Activated naive CD8-positive, alpha-beta T cell treated with anti-CD3 and anti-CD28 coated beads, Interleukin-2, amount 50 U/mL, for 24 hours (primary cell): Measurements from ENCODE around the gene PCLAF.
A peak's percentile ranks its signal among the peaks of the same experiment; 100 is the strongest.
"Not testable (repeated sequence)": the region's sequence is repeated elsewhere in the genome, so short reads cannot be mapped to it uniquely, and the experiment has no call there.

Source experiments
- ATAC-seq: fragments of 150-1000 bp; cut with Tn5 transposase; one replicate; pipeline ENCODE4 v1.10.0; 2021
- DNase-seq: peaks from one replicate; pipeline ENCODE4 v3.0.0; 2021
- H3K27ac Mint-ChIP-seq: one replicate; pipeline ENCODE4 v1.8.0; 2021; ENCODE audit warnings: mild to moderate bottlenecking, mixed read lengths
- H3K27me3 Mint-ChIP-seq: one replicate; pipeline ENCODE4 v1.8.0; 2021; ENCODE audit warnings: mixed read lengths
- H3K36me3 Mint-ChIP-seq: one replicate; pipeline ENCODE4 v1.8.0; 2021; ENCODE audit warnings: low read depth, mixed read lengths
- H3K4me1 Mint-ChIP-seq: one replicate; pipeline ENCODE4 v1.8.0; 2021; ENCODE audit warnings: mixed read lengths
- H3K4me3 Mint-ChIP-seq: one replicate; pipeline ENCODE4 v1.8.0; 2021; ENCODE audit warnings: mild to moderate bottlenecking, moderate library complexity, mixed read lengths
- H3K9me3 Mint-ChIP-seq: one replicate; pipeline ENCODE4 v1.8.0; 2021; ENCODE audit warnings: mixed read lengths

PCLAF gene, protein sequence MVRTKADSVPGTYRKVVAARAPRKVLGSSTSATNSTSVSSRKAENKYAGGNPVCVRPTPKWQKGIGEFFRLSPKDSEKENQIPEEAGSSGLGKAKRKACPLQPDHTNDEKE

DNA sequence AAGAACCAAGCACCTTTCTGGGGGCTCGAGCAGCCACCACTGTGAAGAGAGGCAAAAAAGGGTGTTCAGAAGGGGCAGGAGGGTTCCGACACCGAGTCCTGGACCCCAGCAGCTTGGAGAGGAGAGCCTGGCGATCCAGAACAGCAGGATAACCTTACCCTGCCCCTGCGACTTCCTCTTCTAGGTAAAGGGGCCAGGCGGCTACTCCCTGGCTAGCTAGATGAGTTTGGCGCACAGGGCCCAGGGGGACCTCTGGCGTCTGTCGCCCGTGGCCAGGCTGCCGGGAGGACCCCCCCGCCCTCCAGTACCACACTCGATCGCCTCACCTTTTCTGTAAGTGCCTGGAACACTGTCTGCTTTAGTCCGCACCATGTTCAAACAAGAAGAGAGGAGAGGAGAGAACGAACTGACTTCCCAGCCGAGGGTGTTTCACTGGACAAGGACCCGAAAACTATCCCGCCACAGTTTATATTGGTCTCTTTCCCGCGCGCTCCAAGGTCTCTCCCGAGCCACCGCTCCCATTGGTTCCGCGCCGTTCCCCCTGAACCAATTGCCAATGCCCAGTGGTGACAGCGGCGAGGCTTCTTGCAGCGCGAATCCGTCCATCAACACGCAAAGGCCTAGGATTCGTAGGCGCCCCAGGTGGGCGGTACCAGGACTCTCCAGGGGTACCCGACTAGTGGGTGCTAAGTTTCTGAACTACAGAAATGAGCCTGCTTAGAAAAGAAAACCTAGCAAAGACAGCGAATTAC, at the start of gene PCLAF:
Gene PCLAF (minus strand): TSS at position 442 of the 752 bp plus-strand sequence. CDS start 70 bp downstream, at position 372.
- H3K9me3 Mint-ChIP-seq: no peaks in the 10 kb centered on the region
- H3K27ac Mint-ChIP-seq: peak within 1 kb of the TSS; percentile 94
- no peaks in the 10 kb centered on the region for H3K27me3 Mint-ChIP-seq

DNA sequence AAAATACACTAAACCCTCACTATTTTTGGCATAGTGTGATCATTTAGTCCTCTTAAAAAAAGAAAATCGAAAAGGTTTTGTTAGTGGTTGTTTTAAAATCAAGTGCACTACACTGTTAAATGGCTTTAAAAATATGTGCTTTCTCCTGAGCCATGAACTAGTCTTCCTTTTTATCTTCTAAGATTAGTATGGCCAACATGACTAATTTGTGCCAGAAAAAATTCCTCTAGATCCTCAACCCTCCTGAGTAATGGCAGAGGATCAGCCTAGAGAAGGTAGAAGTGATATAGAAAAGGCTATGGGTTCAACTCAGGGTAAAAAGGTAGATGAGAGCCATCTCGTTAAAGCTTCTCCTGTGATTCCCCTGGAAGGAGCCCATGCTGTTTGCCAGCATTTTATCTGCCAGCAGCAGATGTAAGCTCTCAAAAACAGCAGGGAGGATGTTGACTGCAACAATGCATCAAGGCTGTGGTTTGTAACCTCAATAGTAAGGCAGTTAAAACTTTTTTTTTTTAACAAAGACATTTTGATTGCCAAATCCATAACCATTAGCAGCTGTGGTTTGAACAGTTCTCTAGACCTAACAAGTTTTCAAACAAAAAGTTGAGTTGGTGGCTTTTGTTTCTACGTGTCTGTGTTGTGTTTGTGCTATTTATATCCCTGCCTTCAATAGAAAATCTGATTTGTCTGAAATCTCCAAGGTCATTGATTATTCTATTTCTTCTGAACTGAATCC, 48.9 kb upstream of the PCLAF start:
- peaks cover 15% of the 10 kb centered on the region for H3K36me3 Mint-ChIP-seq
- no peaks in the 10 kb centered on the region for H3K27me3 Mint-ChIP-seq
- peak overlapping the region; percentile 93 for H3K27ac Mint-ChIP-seq
- peak; percentile 14 for DNase-seq
- no peaks in the 10 kb centered on the region for H3K9me3 Mint-ChIP-seq
- peaks cover 43% of the 10 kb centered on the region for H3K4me1 Mint-ChIP-seq
- H3K4me3 Mint-ChIP-seq: peak overlapping the region; percentile 59
- peak; percentile 42 for ATAC-seq

More for the DNA sequence above, at the start of gene PCLAF:
- Mint-ChIP-seq H3K4me1 (peaks cover 23% of the 10 kb centered on the region), H3K4me3 (peak within 1 kb of the TSS; percentile 96), H3K36me3 (peaks cover 23% of the 10 kb centered on the region)
- DNase-seq (peak; percentile 94), ATAC-seq (peak; percentile 100)

DNA sequence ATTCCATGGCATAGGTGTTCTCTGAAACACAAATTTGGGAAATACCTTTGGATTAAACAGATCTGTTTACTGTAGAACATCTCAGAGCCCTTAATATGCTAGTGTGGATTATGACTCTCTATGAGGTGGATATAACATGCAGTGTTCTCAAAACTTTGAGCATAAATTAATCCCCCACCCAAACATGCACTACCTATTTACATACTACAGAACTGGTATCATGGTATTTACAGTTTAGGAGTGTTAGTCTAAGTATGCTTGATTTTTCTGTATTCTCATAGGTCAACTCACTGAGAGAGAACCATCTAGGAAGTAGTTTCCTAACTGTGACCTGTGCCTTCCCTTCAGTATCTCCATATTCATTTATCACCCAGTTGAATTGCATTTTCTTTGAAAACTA, 48.2 kb upstream of the PCLAF start:
- Mint-ChIP-seq H3K36me3 (peaks cover 19% of the 10 kb centered on the region), H3K9me3 (no peaks in the 10 kb centered on the region), H3K4me1 (peaks cover 43% of the 10 kb centered on the region), H3K27me3 (no peaks in the 10 kb centered on the region), H3K4me3 (peak overlapping the region; percentile 59), H3K27ac (peak overlapping the region; percentile 93)
- peak; percentile 93 for ATAC-seq
- no peak for DNase-seq

DNA sequence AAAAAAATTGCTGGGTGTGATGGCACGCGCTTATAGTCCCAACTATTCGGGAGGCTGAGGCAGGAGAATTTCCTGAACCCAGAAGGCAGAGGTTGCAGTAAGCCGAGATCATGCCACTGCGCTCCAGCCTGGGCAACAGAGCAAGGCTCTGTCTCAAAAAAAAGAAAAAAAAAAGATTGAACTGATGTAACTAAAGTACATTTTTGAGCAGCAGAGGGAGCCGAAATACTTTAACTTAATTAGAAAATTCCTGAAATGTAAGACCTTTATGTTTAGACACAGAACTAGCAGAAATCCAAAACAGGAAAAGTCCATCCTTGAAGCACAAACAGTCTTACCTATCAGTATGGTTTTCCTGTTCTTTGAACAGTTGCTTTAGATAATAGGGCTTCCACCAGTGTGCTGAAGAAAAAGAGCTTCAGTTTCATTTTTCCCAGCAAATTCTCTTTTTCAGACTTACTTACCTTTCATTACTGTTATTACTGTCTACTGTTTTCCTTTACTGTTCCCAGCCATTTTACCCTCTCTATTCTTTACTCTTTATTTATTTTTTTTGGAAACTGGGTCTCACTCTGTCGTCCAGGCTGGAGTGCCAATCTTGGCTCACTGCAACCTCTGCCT, 45.7 kb upstream of the PCLAF start:
- Mint-ChIP-seq H3K27me3 (no peaks in the 10 kb centered on the region), H3K4me1 (peaks cover 43% of the 10 kb centered on the region), H3K27ac (peak overlapping the region; percentile 27), H3K9me3 (no peaks in the 10 kb centered on the region), H3K36me3 (peaks cover 26% of the 10 kb centered on the region), H3K4me3 (no peak overlapping the region)
- no peak for DNase-seq
- no peak for ATAC-seq

DNA sequence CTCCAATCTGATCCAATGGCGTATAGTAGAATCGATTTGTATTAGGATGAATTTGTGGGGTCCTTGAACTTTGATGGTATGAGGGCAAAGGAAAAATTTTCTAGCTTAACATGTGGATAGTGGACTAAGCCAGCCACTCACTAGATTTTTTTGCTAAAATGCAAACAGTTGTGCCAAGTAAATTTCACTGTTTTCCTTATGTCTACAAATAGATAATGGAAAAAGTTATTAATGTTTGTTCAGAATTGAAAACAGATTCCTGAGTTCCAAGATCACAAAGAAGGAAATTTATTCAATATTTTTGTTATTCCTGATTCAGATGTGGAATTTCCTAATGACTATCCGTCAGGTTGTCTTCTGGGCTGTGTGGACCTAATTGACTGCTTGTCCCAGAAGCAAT, 44.0 kb upstream of the PCLAF start:
- Mint-ChIP-seq H3K27ac (no peak overlapping the region), H3K4me1 (peaks cover 33% of the 10 kb centered on the region), H3K36me3 (peaks cover 23% of the 10 kb centered on the region), H3K4me3 (no peak overlapping the region), H3K9me3 (no peaks in the 10 kb centered on the region), H3K27me3 (no peaks in the 10 kb centered on the region)
- DNase-seq: no peak
- ATAC-seq: no peak

DNA sequence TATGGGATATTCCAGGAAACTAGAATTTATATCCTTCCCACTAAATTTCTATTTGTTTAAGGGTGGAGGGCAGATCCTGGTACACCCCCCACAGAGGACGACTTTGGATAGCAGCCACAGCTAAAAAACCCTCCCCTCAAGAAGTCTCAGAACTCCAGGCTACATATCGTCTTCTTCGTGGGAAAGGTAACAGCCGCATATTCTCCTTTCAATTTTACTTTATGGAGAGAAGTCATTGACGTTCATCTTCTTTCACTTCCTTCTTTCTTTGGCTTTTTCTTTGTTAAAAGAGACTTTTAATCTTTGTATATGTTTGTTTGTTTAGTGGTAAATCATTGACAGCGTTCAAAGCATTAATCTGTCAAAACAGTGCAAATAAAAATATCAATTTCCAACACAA, 42.7 kb upstream of the PCLAF start:
- H3K27me3 Mint-ChIP-seq: no peaks in the 10 kb centered on the region
- H3K4me3 Mint-ChIP-seq: no peak overlapping the region
- ATAC-seq (no peak), DNase-seq (no peak)
- peaks cover 23% of the 10 kb centered on the region for H3K36me3 Mint-ChIP-seq
- no peaks in the 10 kb centered on the region for H3K9me3 Mint-ChIP-seq
- H3K4me1 Mint-ChIP-seq: peaks cover 22% of the 10 kb centered on the region
- H3K27ac Mint-ChIP-seq: no peak overlapping the region

DNA sequence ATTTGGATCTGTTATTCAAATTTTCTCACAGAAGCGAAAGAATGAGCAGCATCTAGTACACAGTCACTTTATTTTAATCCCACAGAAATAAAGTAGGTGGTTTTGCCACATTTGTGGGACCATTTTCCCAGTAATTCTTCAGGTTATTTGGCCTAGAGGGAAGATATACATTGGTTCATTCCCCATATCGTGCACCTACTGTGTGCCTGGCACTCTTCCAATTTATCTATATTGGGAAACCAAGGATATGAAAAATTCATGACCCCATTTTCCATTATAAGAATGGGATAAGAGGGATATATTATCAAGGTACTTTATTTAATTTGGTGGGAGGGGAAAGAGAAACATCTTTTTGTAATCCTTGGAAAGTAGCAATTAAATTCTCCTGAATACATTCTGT, 41.5 kb upstream of the PCLAF start:
- Mint-ChIP-seq H3K36me3 (peaks cover 25% of the 10 kb centered on the region), H3K4me1 (peaks cover 12% of the 10 kb centered on the region), H3K27me3 (no peaks in the 10 kb centered on the region), H3K27ac (no peak overlapping the region), H3K4me3 (no peak overlapping the region), H3K9me3 (no peaks in the 10 kb centered on the region)
- no peak for DNase-seq
- ATAC-seq: no peak

DNA sequence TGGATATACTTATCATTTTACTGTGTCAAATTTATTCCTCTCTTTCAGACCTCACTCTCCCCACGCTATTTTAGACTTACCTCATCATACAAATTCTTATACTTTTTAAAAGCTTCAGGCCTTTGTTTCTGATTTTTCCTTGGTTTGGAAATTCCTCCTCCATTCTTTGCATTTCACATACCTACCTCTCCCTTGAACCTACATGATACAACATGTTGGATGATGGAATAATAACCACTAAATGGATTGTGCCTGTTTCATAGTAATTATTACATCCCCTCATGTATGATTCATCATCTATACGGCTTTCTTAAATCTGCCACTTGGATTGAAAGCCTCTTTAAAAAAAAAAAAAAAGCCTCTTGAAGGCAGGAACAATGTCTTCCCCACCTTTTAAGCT, 31.0 kb upstream of the PCLAF start:
- Mint-ChIP-seq H3K9me3 (no peaks in the 10 kb centered on the region), H3K36me3 (peaks cover 44% of the 10 kb centered on the region), H3K27me3 (no peaks in the 10 kb centered on the region), H3K4me1 (no peaks in the 10 kb centered on the region), H3K4me3 (no peak overlapping the region), H3K27ac (no peak overlapping the region)
- ATAC-seq: no peak
- no peak for DNase-seq

DNA sequence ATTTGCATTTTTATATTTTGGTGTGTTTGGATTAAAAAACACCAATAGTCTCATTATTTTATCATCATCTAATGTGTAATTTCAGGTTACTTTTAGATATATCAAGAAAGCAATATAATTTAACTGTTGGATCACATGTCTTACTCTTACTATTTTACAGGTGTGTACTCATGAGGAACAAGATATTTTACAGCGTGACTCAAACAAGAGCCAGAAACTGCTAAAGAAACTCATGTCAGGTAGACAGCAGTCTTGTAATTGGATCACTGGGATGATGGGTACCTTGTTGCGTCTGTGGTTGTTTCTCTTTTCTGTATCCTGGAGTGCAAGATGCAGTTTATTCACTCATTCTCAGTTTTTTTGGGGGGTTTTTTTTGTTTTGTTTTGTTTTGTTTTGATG, 19.3 kb upstream of the PCLAF start:
- no peak overlapping the region for H3K4me3 Mint-ChIP-seq
- no peaks in the 10 kb centered on the region for H3K9me3 Mint-ChIP-seq
- DNase-seq: no peak
- H3K27me3 Mint-ChIP-seq: no peaks in the 10 kb centered on the region
- no peak for ATAC-seq
- no peak overlapping the region for H3K27ac Mint-ChIP-seq
- peaks cover 34% of the 10 kb centered on the region for H3K36me3 Mint-ChIP-seq
- H3K4me1 Mint-ChIP-seq: no peaks in the 10 kb centered on the region

DNA sequence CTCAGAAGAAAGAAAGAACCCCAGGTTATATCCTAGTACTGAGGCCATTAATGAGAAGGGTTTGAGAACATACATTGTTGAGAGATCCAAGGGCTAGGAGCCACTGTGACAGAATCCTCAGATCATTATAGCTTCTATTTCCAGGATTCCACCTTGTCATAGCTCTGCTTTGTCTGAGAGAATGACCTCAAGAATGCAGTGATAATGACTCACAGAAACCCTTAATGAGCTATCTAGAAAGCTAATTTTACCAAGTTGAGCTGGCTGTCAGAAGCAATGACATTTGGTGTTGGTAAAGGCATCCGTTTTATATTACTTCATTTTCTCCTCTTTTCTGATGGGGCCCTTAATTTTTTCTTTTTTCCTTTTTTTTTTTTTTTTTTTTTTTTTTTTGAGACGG, 17.3 kb upstream of the PCLAF start:
- H3K27ac Mint-ChIP-seq: no peak overlapping the region
- H3K4me1 Mint-ChIP-seq: peaks cover 4% of the 10 kb centered on the region
- no peaks in the 10 kb centered on the region for H3K9me3 Mint-ChIP-seq
- H3K4me3 Mint-ChIP-seq: no peak overlapping the region
- DNase-seq (no peak), ATAC-seq (no peak)
- peaks cover 43% of the 10 kb centered on the region for H3K36me3 Mint-ChIP-seq
- H3K27me3 Mint-ChIP-seq: no peaks in the 10 kb centered on the region

DNA sequence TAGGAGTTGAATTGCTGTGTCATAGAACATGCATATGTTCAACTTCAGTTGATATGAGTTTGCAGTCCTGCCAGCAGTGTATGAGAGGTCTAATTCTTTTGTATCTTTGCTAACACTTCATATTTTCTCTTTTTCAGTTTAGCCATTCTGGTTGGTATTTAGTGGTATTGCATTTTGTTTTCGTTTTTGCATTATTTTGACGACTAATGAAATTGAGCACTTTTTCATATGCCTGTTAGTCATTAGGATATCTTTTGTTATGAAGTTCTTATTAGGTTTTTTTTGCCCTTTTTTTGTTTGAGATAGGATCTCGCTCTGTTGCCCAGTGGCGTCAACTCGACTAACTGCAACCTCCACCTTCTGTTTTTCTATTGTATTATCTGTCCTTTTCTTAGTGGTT, 15.5 kb upstream of the PCLAF start:
- DNase-seq (no peak), ATAC-seq (no peak)
- peaks cover 4% of the 10 kb centered on the region for H3K4me1 Mint-ChIP-seq
- no peaks in the 10 kb centered on the region for H3K9me3 Mint-ChIP-seq
- peaks cover 42% of the 10 kb centered on the region for H3K36me3 Mint-ChIP-seq
- peak overlapping the region; percentile 60 for H3K27ac Mint-ChIP-seq
- no peak overlapping the region for H3K4me3 Mint-ChIP-seq
- H3K27me3 Mint-ChIP-seq: no peaks in the 10 kb centered on the region

DNA sequence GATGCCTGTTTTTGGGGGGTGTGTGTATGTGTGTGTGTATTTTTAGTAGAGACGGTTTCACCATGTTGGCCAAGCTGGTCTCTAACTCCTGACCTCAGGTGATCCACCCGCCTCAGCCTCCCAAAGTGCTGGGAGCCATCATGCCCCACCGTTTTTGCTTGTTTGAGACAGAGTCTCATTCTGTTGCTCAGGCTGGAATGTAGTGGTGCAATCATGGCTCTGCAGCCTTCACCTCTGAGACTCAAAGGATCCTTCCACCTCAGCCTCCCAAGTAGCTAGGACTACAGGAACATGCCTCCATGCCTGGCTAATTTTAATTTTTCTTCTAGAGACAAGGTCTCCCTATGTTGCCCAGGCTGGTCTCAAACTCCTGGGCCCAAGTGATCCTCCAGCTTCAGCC, 11.2 kb upstream of the PCLAF start:
- not testable (repeated sequence) for H3K9me3 Mint-ChIP-seq, ATAC-seq, H3K27ac Mint-ChIP-seq, H3K27me3 Mint-ChIP-seq, H3K4me3 Mint-ChIP-seq, DNase-seq
- Mint-ChIP-seq H3K4me1 (peaks cover 19% of the 10 kb centered on the region), H3K36me3 (peaks cover 29% of the 10 kb centered on the region)

DNA sequence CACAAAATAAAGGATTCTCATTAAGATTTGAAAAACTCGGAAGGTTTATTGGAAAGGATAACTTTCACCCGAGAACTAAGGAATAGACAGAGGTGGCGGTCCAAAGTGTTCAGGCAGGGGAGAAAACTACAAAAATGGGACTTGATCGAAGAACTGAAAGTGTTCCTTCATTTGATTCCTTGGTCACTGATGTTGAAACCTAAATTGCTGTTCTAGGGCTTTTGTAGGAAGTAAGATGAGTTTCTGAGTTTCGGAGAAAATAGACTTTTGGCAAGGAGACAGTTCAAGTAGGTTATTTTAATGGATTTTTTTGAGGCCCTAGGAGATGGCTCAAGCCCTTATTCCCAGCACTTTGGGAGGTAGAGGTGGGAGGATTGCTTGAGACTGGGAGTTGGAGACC, 7.8 kb upstream of the PCLAF start:
- Mint-ChIP-seq H3K36me3 (peaks cover 8% of the 10 kb centered on the region), H3K27me3 (no peaks in the 10 kb centered on the region), H3K27ac (peak overlapping the region; percentile 1), H3K4me3 (peak overlapping the region; percentile 98), H3K9me3 (no peaks in the 10 kb centered on the region), H3K4me1 (peaks cover 24% of the 10 kb centered on the region)
- DNase-seq (no peak), ATAC-seq (no peak)

DNA sequence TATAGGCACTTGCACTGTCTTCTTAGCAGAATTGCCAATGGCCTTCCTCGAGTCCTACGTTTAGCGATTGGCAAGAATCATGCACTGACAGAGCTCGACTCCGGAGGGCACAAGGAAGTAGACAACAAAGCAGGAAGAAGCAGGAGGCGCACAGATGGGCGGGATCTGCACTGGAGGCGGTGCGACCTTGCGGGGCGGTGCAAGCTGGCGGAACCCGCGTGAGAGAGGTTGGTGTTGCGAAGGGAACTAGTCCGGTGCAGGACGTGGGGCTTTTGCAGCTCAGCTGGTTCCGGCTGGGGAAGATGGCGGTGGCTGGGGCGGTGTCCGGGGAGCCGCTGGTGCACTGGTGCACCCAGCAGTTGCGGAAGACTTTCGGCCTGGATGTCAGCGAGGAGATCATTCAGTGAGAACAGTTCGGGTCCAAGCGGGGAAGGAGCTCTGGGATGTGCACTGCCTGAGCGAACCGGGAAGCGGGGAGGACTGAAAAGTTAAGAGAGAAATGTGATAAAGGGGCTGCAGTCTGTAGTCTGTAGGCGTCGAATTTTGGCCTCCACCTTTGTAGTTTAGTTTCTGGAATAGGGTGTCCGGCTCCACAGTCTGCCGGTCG, 6.4 kb upstream of the PCLAF start, which contains the start of gene TRIP4:
Gene TRIP4 (plus strand): TSS at position 275 of the 607 bp plus-strand sequence. CDS start 28 bp downstream, at position 303.
- peak; percentile 100 for ATAC-seq
- no peaks in the 10 kb centered on the region for H3K27me3 Mint-ChIP-seq
- peaks cover 22% of the 10 kb centered on the region for H3K4me1 Mint-ChIP-seq
- peaks cover 3% of the 10 kb centered on the region for H3K36me3 Mint-ChIP-seq
- H3K27ac Mint-ChIP-seq: peak within 1 kb of the TSS; percentile 90
- H3K9me3 Mint-ChIP-seq: no peaks in the 10 kb centered on the region
- peak within 1 kb of the TSS; percentile 98 for H3K4me3 Mint-ChIP-seq
- DNase-seq: peak; percentile 95
